H1 (cell line): ENCODE measurements around the gene CFDP1. TPM values are rescaled to one million over a fixed set of nuclear protein-coding genes. Genes with fewer than 3 reads are reported as not detected.
A peak's percentile ranks its signal among the peaks of the same experiment; 100 is the strongest.

Experiments
- ASH2L ChIP-seq: fragments of 200-600, 300-600 bp; sonication (generic); IDR thresholded peaks from one replicate; pipeline ENCODE4 v1.7.1; 2017; ENCODE audit warnings: low read length
- ATF3 ChIP-seq: IDR thresholded peaks from 2 replicates; pipeline ENCODE4 v1.6.1; 2011; ENCODE audit warnings: low read depth, mild to moderate bottlenecking, low read length; ENCODE audit not compliant: insufficient read depth
- BRCA1 ChIP-seq: IDR thresholded peaks from 2 replicates; pipeline ENCODE4 v1.6.1; 2012; ENCODE audit warnings: low read depth, low read length, improper control_type of control experiment
- CEBPB ChIP-seq: IDR thresholded peaks from 2 replicates; pipeline ENCODE4 v1.6.1; 2012; ENCODE audit warnings: low read depth, low read length
- CHD1 ChIP-seq: IDR thresholded peaks from 2 replicates; pipeline ENCODE4 v1.6.1; 2012; ENCODE audit warnings: low read depth, low read length, improper control_type of control experiment
- CTBP2 ChIP-seq: IDR thresholded peaks from 2 replicates; pipeline ENCODE4 v1.7.0; 2011; ENCODE audit warnings: borderline replicate concordance, mild to moderate bottlenecking, moderate library complexity, mixed read lengths, low read length; ENCODE audit not compliant: insufficient read depth, insufficient read length
- CTCF ChIP-seq, 3 experiments: IDR thresholded peaks; 1 replicate in 2 of 3; 2 replicates in 1 of 3; pipeline versions ENCODE4 v1.5.1 to v1.6.1; 2011; ENCODE audit warnings: low read length in 3 of 3, mild to moderate bottlenecking in 3 of 3, inconsistent platforms in 2 of 3, low read depth in 1 of 3, moderate library complexity in 1 of 3; ENCODE audit not compliant: insufficient read depth in 1 of 3; ENCODE audit errors: control extremely low read depth in 1 of 3
- FOSL1 ChIP-seq: IDR thresholded peaks from 2 replicates; pipeline ENCODE4 v1.6.1; 2011; ENCODE audit warnings: mild to moderate bottlenecking, low read depth, low read length, moderate library complexity; ENCODE audit not compliant: insufficient read depth
- KDM4A ChIP-seq: IDR thresholded peaks from one replicate; pipeline ENCODE4 v1.7.1; 2012; ENCODE audit warnings: low read depth, mild to moderate bottlenecking, moderate library complexity, low read length, inconsistent platforms; ENCODE audit not compliant: severe bottlenecking
- RAD21 ChIP-seq, 2 experiments: IDR thresholded peaks in 1 of 2; conservative IDR thresholded peaks in 1 of 2; 2 replicates each; pipeline ENCODE4 v1.6.1; 2011; ENCODE audit warnings: low read depth in 2 of 2, low read length in 2 of 2, improper control_type of control experiment in 1 of 2, inconsistent platforms in 1 of 2, mild to moderate bottlenecking in 1 of 2, moderate library complexity in 1 of 2
- SP1 ChIP-seq: IDR thresholded peaks from 2 replicates; pipeline ENCODE4 v1.6.1; 2011; ENCODE audit warnings: low read depth, low read length
- SP4 ChIP-seq: IDR thresholded peaks from 2 replicates; pipeline ENCODE4 v1.6.1; 2012; ENCODE audit warnings: low read length, inconsistent platforms
- SRF ChIP-seq: IDR thresholded peaks from 2 replicates; pipeline ENCODE4 v1.6.1; 2011; ENCODE audit warnings: mild to moderate bottlenecking, low read depth, low read length, moderate library complexity
- TAF1 ChIP-seq: IDR thresholded peaks from 2 replicates; pipeline ENCODE4 v1.6.1; 2011; ENCODE audit warnings: mild to moderate bottlenecking, low read depth, low read length
- YY1 ChIP-seq: IDR thresholded peaks from 2 replicates; pipeline ENCODE4 v1.6.1; 2011; ENCODE audit warnings: low read depth, mild to moderate bottlenecking, low read length
- ZNF274 ChIP-seq: IDR thresholded peaks from 2 replicates; pipeline ENCODE4 v1.7.0; 2012; ENCODE audit warnings: low read length, borderline replicate concordance; ENCODE audit errors: extremely low read depth
- polyA plus RNA-seq, 7 experiments: library from polyadenylated mRNA; depleted of rRNA in 3 of 7; stranded (reverse) in 5 of 7; unstranded in 2 of 7; fragments of >200 nt in 5 of 7; fragments of 200-250 nt in 2 of 7; gene quantifications; 1 replicate in 5 of 7; 2 replicates in 1 of 7; 4 replicates in 1 of 7; pipeline versions ENCODE4 v1.2.1 to v1.2.3, GENCODE V29; 2011 to 2013; ENCODE audit warnings: missing spikeins in 2 of 7, mixed read lengths in 2 of 7
- total RNA-seq: library from RNA; stranded (reverse); fragmentation: NEBNext Ultra II Directional; extraction: Animal tissue kit (Norgen Biotek cat#: 25700); gene quantifications from 2 replicates; pipeline ENCODE4 v1.2.1, GENCODE V29; 2021
- TF ChIP-seq, protein P1 (sequence below): IDR thresholded peaks from 2 replicates; pipeline ENCODE4 v1.6.1; 2012; ENCODE audit warnings: inconsistent platforms

Gene CFDP1
- total and polyA plus RNA-seq, 2 of the 8 experiments (the other 6 are each of a cell fraction or from before 2014, with no cell fraction given), result 25.5 to 77.3 TPM

DNA sequence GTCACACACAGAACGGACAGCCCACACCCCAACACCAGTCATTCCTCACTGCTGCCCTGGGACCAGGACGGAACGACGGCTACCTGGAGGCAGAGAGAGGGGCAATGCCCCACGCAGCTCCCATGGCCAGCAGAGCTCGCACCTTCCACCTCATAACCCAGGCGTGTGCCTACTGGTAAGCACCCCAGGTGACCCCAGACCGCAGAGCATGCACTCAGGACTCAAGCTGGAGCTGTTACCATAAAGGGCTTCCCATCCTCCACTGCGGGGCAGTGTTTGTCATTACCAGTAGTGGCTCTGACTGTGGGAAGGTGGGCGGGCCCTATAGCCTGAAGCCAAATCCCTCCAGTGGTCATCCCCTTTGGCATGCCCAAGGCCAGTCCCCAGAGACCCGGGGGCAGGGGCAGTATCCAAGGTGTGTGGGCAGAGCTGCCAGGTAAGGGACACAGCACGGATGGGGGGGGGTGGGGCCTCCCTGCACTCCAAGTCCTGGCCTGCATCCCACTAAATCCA is 177.2 kb downstream of the CFDP1 start (continued):
- TF ChIP-seq BRCA1, result no peak
- TF ChIP-seq, protein P1, sequence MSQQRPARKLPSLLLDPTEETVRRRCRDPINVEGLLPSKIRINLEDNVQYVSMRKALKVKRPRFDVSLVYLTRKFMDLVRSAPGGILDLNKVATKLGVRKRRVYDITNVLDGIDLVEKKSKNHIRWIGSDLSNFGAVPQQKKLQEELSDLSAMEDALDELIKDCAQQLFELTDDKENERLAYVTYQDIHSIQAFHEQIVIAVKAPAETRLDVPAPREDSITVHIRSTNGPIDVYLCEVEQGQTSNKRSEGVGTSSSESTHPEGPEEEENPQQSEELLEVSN, result 0 out of 2 replicates have a peak, but pooled peaks have one; percentile 9
- TF ChIP-seq SRF, result no peak
- no peak for TF ChIP-seq FOSL1
- peak in 2 of 3 experiments; percentile 33 to 35; a peak in 2 of 4 replicates for TF ChIP-seq CTCF (IDR thresholded peaks at IDR 0.05; ENCODE audit: control extremely low read depth in 1 of 3, insufficient read depth in 1 of 3, low read depth in 1 of 3, low read length in 3 of 3)
- TF ChIP-seq ATF3, result no peak
- peak; percentile 12 for TF ChIP-seq ASH2L
- no peak for TF ChIP-seq CEBPB
- TF ChIP-seq RAD21 (IDR thresholded peaks at IDR 0.05 in 1 of 2, conservative IDR thresholded peaks at IDR 0.05 in 1 of 2; ENCODE audit: low read depth in 2 of 2, low read length in 2 of 2), result peak; percentile 29 to 47; a peak in 3 of 4 replicates
- TF ChIP-seq YY1, result no peak
- TF ChIP-seq SP4, result no peak
- TF ChIP-seq SP1, result no peak
- TF ChIP-seq ZNF274, result no peak
- 0 out of 2 replicates have a peak, but pooled peaks have one; percentile 36 for TF ChIP-seq TAF1
- TF ChIP-seq CHD1, result no peak
- no peak for TF ChIP-seq CTBP2
- no peak for TF ChIP-seq KDM4A
